Keratinocyte (primary cell): ENCODE measurements around the gene TRIM49D2. TPM values are rescaled to one million over a fixed set of nuclear protein-coding genes. Genes with fewer than 3 reads are reported as not detected.
"Not testable (repeated sequence)": the region's sequence is repeated elsewhere in the genome, so short reads cannot be mapped to it uniquely, and the experiment has no call there.

Experiments
- DNase-seq: peaks from one replicate; pipeline ENCODE4 v3.0.0-alpha.2; 2011; ENCODE audit warnings: low read depth, missing footprints, low spot score
- FAIRE-seq: peaks from 2 replicates; lab custom pipeline; 2011; peaks lifted over from hg19 to GRCh38; lab: Jason Lieb, UNC
- H2AFZ ChIP-seq: 2 replicates; pipeline ENCODE4 v1.6.0; 2012; ENCODE audit warnings: low read length, control low read depth, inconsistent platforms; ENCODE audit not compliant: control insufficient read depth
- H3K27ac ChIP-seq: 2 replicates; pipeline ENCODE4 v1.5.1; 2011; ENCODE audit warnings: low read length; ENCODE audit not compliant: control insufficient read depth, insufficient read depth
- H3K27me3 ChIP-seq: 3 replicates; pipeline ENCODE4 v1.6.0; 2011; ENCODE audit warnings: low read length; ENCODE audit not compliant: control insufficient read depth, insufficient read depth; ENCODE audit errors: extremely low read depth
- H3K36me3 ChIP-seq, 2 experiments: 2 replicates in 1 of 2; 3 replicates in 1 of 2; pipeline ENCODE4 v1.5.1; 2011; ENCODE audit warnings: low read length in 2 of 2, mild to moderate bottlenecking in 1 of 2; ENCODE audit not compliant: control insufficient read depth in 2 of 2, insufficient read depth in 2 of 2; ENCODE audit errors: extremely low read depth in 1 of 2
- H3K4me1 ChIP-seq: 3 replicates; pipeline ENCODE4 v1.5.1; 2011; ENCODE audit warnings: low read length; ENCODE audit not compliant: control insufficient read depth, insufficient read depth; ENCODE audit errors: extremely low read depth
- H3K4me2 ChIP-seq: 3 replicates; pipeline ENCODE4 v1.6.0; 2011; ENCODE audit warnings: low read depth, low read length; ENCODE audit not compliant: control insufficient read depth, insufficient read depth; ENCODE audit errors: extremely low read depth
- H3K4me3 ChIP-seq, 3 experiments: fragments of 200-600 bp in 1 of 3; sonication (generic) in 1 of 3; 2 replicates in 2 of 3; 3 replicates in 1 of 3; pipeline ENCODE4 v1.5.1; 2011 to 2016; ENCODE audit warnings: low read length in 3 of 3, mild to moderate bottlenecking in 3 of 3, control low read depth in 2 of 3, inconsistent platforms in 1 of 3, low read depth in 1 of 3, mixed read lengths in 1 of 3, mixed run types in 1 of 3, moderate library complexity in 1 of 3; ENCODE audit not compliant: control insufficient read depth in 2 of 3, insufficient read depth in 2 of 3; ENCODE audit errors: extremely low read depth in 1 of 3
- H3K79me2 ChIP-seq: 2 replicates; pipeline ENCODE4 v1.6.0; 2012; ENCODE audit warnings: low read length; ENCODE audit not compliant: control insufficient read depth, insufficient read depth
- H3K9ac ChIP-seq: 3 replicates; pipeline ENCODE4 v1.6.0; 2011; ENCODE audit warnings: low read length; ENCODE audit not compliant: control insufficient read depth, insufficient read depth; ENCODE audit errors: extremely low read depth
- H3K9me1 ChIP-seq: 3 replicates; pipeline ENCODE4 v1.6.0; 2011; ENCODE audit warnings: low read length; ENCODE audit not compliant: control insufficient read depth, insufficient read depth; ENCODE audit errors: extremely low read depth
- H3K9me3 ChIP-seq: 2 replicates; pipeline ENCODE4 v1.5.1; 2012; ENCODE audit warnings: low read depth, low read length; ENCODE audit not compliant: control insufficient read depth
- H4K20me1 ChIP-seq: 3 replicates; pipeline ENCODE4 v1.6.0; 2011; ENCODE audit warnings: low read length; ENCODE audit not compliant: control insufficient read depth, insufficient read depth; ENCODE audit errors: extremely low read depth
- CTCF ChIP-seq, 3 experiments: IDR thresholded peaks in 1 of 3; conservative IDR thresholded peaks in 1 of 3; optimal IDR thresholded peaks in 1 of 3; 2 replicates in 2 of 3; 3 replicates in 1 of 3; pipeline versions ENCODE3 to v1.5.1; 2011; ENCODE audit warnings: low read length in 3 of 3, mild to moderate bottlenecking in 3 of 3, moderate library complexity in 2 of 3, control low read depth in 1 of 3, inconsistent platforms in 1 of 3; ENCODE audit not compliant: insufficient read depth in 2 of 3; ENCODE audit errors: extremely low read depth in 1 of 3
- EZH2 ChIP-seq: IDR thresholded peaks from one replicate; pipeline ENCODE4 v1.6.1; 2012; ENCODE audit warnings: inconsistent platforms, mild to moderate bottlenecking, low read length, moderate library complexity
- dilution Hi-C: fragments of 300-500 bp; cut with MboI; formaldehyde crosslinking; loops from one replicate; pipeline ENCODE4 v1.7.0; 2020; ENCODE audit warnings: low sequenced_read_pairs; ENCODE audit not compliant: extremely low pct_ligation_motif_present
- polyA plus RNA-seq, 5 experiments: library from polyadenylated mRNA; depleted of rRNA in 3 of 5; stranded (reverse) in 3 of 5; stranded (forward) in 1 of 5; unstranded in 1 of 5; fragments of >200 nt; gene quantifications; 1 replicate in 1 of 5; 2 replicates in 3 of 5; 3 replicates in 1 of 5; pipeline versions ENCODE4 v1.2.1 to v1.2.3, GENCODE V29; 2011 to 2012; ENCODE audit warnings: missing spikeins in 2 of 5, low read depth in 1 of 5, low replicate concordance in 1 of 5
- small RNA-seq, 3 experiments: library from RNA; depleted of rRNA; stranded (forward); fragments of <200 nt; gene quantifications; one replicate each; pipeline ENCODE3, GENCODE V24; 2012; ENCODE audit warnings: low read depth in 3 of 3, low replicate concordance in 1 of 3; ENCODE audit not compliant: insufficient read length in 3 of 3

The TRIM49D2 gene
- polyA plus RNA-seq, 1 donor (not counting 4 experiments of a cell fraction or from before 2014, with no cell fraction given), result not detected

GRCh38 chr11:89922195-89922660 is 1.6 kb upstream of the TRIM49D2 start, which contains the start of gene TRIM49D1:
Gene TRIM49D1, minus strand, starts transcription at chr11:89922245. Its CDS starts 4,535 bp downstream, at chr11:89917710.
- no peaks in the 10 kb centered on the region for H3K9me1 ChIP-seq
- TF ChIP-seq EZH2, result no peak
- TF ChIP-seq CTCF (optimal IDR thresholded peaks at IDR 0.05 in 1 of 3, IDR thresholded peaks at IDR 0.05 in 1 of 3, conservative IDR thresholded peaks at IDR 0.05 in 1 of 3; ENCODE audit: extremely low read depth in 1 of 3, insufficient read depth in 2 of 3, low read length in 3 of 3), result no peak
- no peaks in the 10 kb centered on the region for H4K20me1 ChIP-seq
- no peaks in the 10 kb centered on the region for H3K4me1 ChIP-seq
- H3K79me2 ChIP-seq, result no peaks in the 10 kb centered on the region
- H3K4me2 ChIP-seq, result no peak within 1 kb of the TSS
- no peak for FAIRE-seq
- H2AFZ ChIP-seq, result no peak within 1 kb of the TSS
- no peak within 1 kb of the TSS for H3K9ac ChIP-seq
- no peak within 1 kb of the TSS for H3K27ac ChIP-seq
- no peak within 1 kb of the TSS for H3K4me3 ChIP-seq
- no peaks in the 10 kb centered on the region for H3K36me3 ChIP-seq
- dilution Hi-C loops, result no loop called here
- DNase-seq, result no peak
- no peaks in the 10 kb centered on the region for H3K27me3 ChIP-seq
- H3K9me3 ChIP-seq, result no peaks in the 10 kb centered on the region

- H3K4me1 ChIP-seq, H4K20me1 ChIP-seq, H2AFZ ChIP-seq, H3K36me3 ChIP-seq, H3K9ac ChIP-seq, H3K4me3 ChIP-seq, H3K79me2 ChIP-seq, H3K9me3 ChIP-seq, H3K27me3 ChIP-seq, FAIRE-seq, dilution Hi-C loops, H3K27ac ChIP-seq, H3K4me2 ChIP-seq, DNase-seq, H3K9me1 ChIP-seq: not testable (repeated sequence)
Measured at GRCh38 chr11:89960833-89961232, 37.0 kb downstream of the TRIM49D2 start.

DNA sequence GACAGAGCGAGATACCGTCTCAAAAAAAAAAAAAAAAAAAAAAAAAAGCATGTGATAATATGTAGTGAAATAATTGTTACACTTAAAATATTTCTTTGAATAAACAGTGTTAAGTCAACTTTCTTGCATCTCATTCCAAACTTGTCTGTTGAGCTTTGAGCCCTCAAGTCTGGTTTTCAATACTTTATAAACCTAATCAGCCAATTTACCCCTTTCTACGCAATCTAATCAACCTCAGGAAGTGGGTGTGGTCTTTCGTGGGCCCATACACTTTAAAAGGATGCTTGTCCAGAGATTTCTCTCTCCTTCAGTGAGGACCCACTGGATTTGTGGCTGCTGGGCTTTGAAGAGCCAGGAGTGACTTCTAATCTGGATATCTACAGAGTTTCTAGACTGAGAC is 41.9 kb downstream of the TRIM49D2 start, which contains the start of gene TRIM64:
Gene TRIM64 (plus strand): TSS at position 301 of the 400 bp plus-strand sequence. CDS start 2,467 bp downstream, outside the sequence.
- H3K27ac ChIP-seq, DNase-seq, H3K27me3 ChIP-seq, H4K20me1 ChIP-seq, H2AFZ ChIP-seq, H3K4me3 ChIP-seq, H3K9ac ChIP-seq, H3K9me3 ChIP-seq, H3K36me3 ChIP-seq, H3K79me2 ChIP-seq, FAIRE-seq, H3K4me1 ChIP-seq, H3K4me2 ChIP-seq, H3K9me1 ChIP-seq, dilution Hi-C loops: not testable (repeated sequence)

Small RNA genes within 50 kb of the gene (small RNA-seq; reads per million reads assigned to genes)
- gene AP004607.1, result 0 reads per million in 3 experiments

Other genes with a start within 250 kb of the TRIM49D2 start
- not detected in 3 replicates for gene TRIM77, start 213.8 kb upstream of the TRIM49D2 start, polyA plus RNA-seq
- not detected in 3 replicates for gene TRIM49, start 115.5 kb upstream of the TRIM49D2 start, polyA plus RNA-seq
- not detected in 3 replicates for gene TRIM64B, start 45.6 kb upstream of the TRIM49D2 start, polyA plus RNA-seq
- not detected in 3 replicates for gene TRIM49D1, start 1.8 kb upstream of the TRIM49D2 start, polyA plus RNA-seq
- not detected in 3 replicates for gene TRIM64, start 42.0 kb downstream of the TRIM49D2 start, polyA plus RNA-seq
- gene TRIM49C, start 107.0 kb downstream of the TRIM49D2 start, polyA plus RNA-seq, result not detected in 3 replicates
- not detected in 3 replicates for gene UBTFL1, start 161.9 kb downstream of the TRIM49D2 start, polyA plus RNA-seq
- not detected in 3 replicates for gene NAALAD2, start 210.6 kb downstream of the TRIM49D2 start, polyA plus RNA-seq